ENCODE results near the gene PIP5K1B. TPM values are rescaled to one million over a fixed set of nuclear protein-coding genes. Genes with fewer than 3 reads are reported as not detected.

Gene PIP5K1B
- total and polyA plus RNA-seq, 2 of the 13 experiments (the other 11 are each of a cell fraction or from before 2014, with no cell fraction given), result 15.8 to 17.5 TPM

- BruUV-seq (replicated peaks), result no TSS peak
- Histone ChIP-seq H3K27ac (ENCODE audit: extremely low read length, insufficient read depth, low read length) (no peak overlapping the region), H3K27me3 (ENCODE audit: control insufficient read depth in 1 of 2, insufficient read depth in 2 of 2, low read length in 2 of 2) (no peaks in the 10 kb centered on the region), H3K9me3 (ENCODE audit: low read length) (no peaks in the 10 kb centered on the region), H3K4me2 (ENCODE audit: low read depth, low read length) (no peak overlapping the region), H3K79me2 (ENCODE audit: insufficient read depth, low read length) (no peaks in the 10 kb centered on the region), H3K9ac (ENCODE audit: insufficient read depth, low read depth, low read length) (no peak overlapping the region), H4K20me1 (ENCODE audit: insufficient read depth, low read length) (no peaks in the 10 kb centered on the region), H2AFZ (ENCODE audit: low read length) (no peak overlapping the region), H3K4me3 (replicated peaks in 1 of 3; ENCODE audit: insufficient read depth in 1 of 3, low read depth in 2 of 3, low read length in 3 of 3) (no peak overlapping the region), H3K36me3 (replicated peaks in 1 of 2; ENCODE audit: control insufficient read depth in 1 of 2, insufficient read depth in 2 of 2, low read length in 2 of 2) (no peaks in the 10 kb centered on the region), H3K4me1 (ENCODE audit: insufficient read depth, low read length) (peaks cover 44% of the 10 kb centered on the region)
- ChIA-PET POLR2A (no interaction called here), CTCF (ENCODE audit: low intra/inter-chr PET ratio, low total read pairs) (no interaction called here)
- no peak for FAIRE-seq
- ATAC-seq, result no peak
- DNase-seq (ENCODE audit: low spot score), result no peak
- in situ Hi-C loops (cut with HindIII; ENCODE audit: extremely low pct_ligation_motif_present, low pct_unique_long_range_greater_than_20kb) (no loop called here), intact Hi-C loops (cut with micrococcal nuclease; ENCODE audit: unreplicated experiment) (no loop called here)
- TF ChIP-seq ZNF770 (CRISPR knock-in tag; IDR thresholded peaks at IDR 0.05) (peak; percentile 39; the same call in 1 of the 2 replicates), XRCC5 (optimal IDR thresholded peaks at IDR 0.05; ENCODE audit: low read length) (no peak), ZNF878 (CRISPR knock-in tag; IDR thresholded peaks at IDR 0.05) (no peak)
- WGBS (ENCODE audit: low lambda C conversion rate), result 96% methylated on average over 3 of the region's 3 CpGs
Measured at GRCh38 chr9:68974901-68975300, 269.9 kb downstream of the PIP5K1B start.

DNA sequence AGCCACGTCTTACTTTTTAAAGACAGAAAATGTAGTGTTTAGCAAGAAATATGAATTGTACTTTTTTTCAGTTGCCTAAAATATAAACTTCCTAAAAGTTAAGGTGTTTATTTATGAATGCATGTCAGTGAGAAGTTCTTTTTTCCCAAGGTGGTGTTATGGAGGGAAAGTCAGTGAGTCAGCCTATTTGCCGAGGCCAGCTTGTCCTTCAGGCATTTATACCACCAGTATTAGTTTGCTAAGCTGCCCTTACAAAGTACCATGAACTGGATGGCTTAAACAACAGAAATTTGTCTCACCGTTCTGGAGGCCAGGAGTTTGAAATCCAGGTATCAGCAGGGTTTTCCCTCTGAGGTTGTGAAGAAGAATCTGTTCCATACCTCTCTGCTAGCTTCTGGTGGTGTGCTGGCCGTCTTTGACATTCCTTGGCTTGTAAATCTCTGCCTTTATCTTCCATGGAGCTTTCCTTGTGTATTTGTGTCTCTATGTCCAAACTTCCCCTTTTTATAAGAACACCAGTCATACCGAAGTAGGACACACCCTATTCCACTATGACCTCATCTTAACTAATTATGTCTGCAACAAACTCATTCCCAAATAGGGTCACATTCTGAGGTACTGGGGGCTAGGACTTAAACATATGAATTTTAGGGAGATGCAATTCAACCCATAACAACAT is 270.5 kb downstream of the PIP5K1B start:
- Histone ChIP-seq H3K4me2 (ENCODE audit: low read depth, low read length) (no peak overlapping the region), H3K36me3 (replicated peaks in 1 of 2; ENCODE audit: control insufficient read depth in 1 of 2, insufficient read depth in 2 of 2, low read length in 2 of 2) (no peaks in the 10 kb centered on the region), H3K79me2 (ENCODE audit: insufficient read depth, low read length) (no peaks in the 10 kb centered on the region), H3K27ac (ENCODE audit: extremely low read length, insufficient read depth, low read length) (no peak overlapping the region), H3K9ac (ENCODE audit: insufficient read depth, low read depth, low read length) (no peak overlapping the region), H2AFZ (ENCODE audit: low read length) (no peak overlapping the region), H3K9me3 (ENCODE audit: low read length) (no peaks in the 10 kb centered on the region), H3K4me3 (replicated peaks in 1 of 3; ENCODE audit: insufficient read depth in 1 of 3, low read depth in 2 of 3, low read length in 3 of 3) (no peak overlapping the region), H3K4me1 (ENCODE audit: insufficient read depth, low read length) (peaks cover 44% of the 10 kb centered on the region), H4K20me1 (ENCODE audit: insufficient read depth, low read length) (no peaks in the 10 kb centered on the region), H3K27me3 (ENCODE audit: control insufficient read depth in 1 of 2, insufficient read depth in 2 of 2, low read length in 2 of 2) (no peaks in the 10 kb centered on the region)
- WGBS (ENCODE audit: low lambda C conversion rate), result 96% methylated on average over 4 of the region's 5 CpGs
- ChIA-PET POLR2A (no interaction called here), CTCF (ENCODE audit: low intra/inter-chr PET ratio, low total read pairs) (no interaction called here)
- in situ Hi-C loops (cut with HindIII; ENCODE audit: extremely low pct_ligation_motif_present, low pct_unique_long_range_greater_than_20kb) (no loop called here), intact Hi-C loops (cut with micrococcal nuclease; ENCODE audit: unreplicated experiment) (no loop called here)
- DNase-seq (ENCODE audit: low spot score) (no peak), ATAC-seq (no peak), FAIRE-seq (no peak)
- TF ChIP-seq HDAC2 (CRISPR knock-in tag; IDR thresholded peaks at IDR 0.05) (no peak), ZNF761 (CRISPR knock-in tag; conservative IDR thresholded peaks at IDR 0.05) (no peak), HMGA1 (CRISPR knock-in tag; conservative IDR thresholded peaks at IDR 0.05) (no peak), IRF1 (CRISPR knock-in tag; IDR thresholded peaks at IDR 0.05; ENCODE audit: low read depth) (no peak), RFX1 (IDR thresholded peaks at IDR 0.05) (no peak), ATF7 (IDR thresholded peaks at IDR 0.05) (peak; percentile 20; the same call in 1 of the 2 replicates), ATF7 (CRISPR knock-in tag; IDR thresholded peaks at IDR 0.05) (no peak)
- TF ChIP-seq, protein P1, sequence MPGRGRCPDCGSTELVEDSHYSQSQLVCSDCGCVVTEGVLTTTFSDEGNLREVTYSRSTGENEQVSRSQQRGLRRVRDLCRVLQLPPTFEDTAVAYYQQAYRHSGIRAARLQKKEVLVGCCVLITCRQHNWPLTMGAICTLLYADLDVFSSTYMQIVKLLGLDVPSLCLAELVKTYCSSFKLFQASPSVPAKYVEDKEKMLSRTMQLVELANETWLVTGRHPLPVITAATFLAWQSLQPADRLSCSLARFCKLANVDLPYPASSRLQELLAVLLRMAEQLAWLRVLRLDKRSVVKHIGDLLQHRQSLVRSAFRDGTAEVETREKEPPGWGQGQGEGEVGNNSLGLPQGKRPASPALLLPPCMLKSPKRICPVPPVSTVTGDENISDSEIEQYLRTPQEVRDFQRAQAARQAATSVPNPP (CRISPR knock-in tag; IDR thresholded peaks at IDR 0.05), result no peak
- no TSS peak for BruUV-seq (replicated peaks)
